ENCODE data around the gene MMP24. TPM values are rescaled to one million over a fixed set of nuclear protein-coding genes. Genes with fewer than 3 reads are reported as not detected.

The MMP24 gene
- total and polyA plus RNA-seq, 2 experiments from 2014 or later = 2.0 to 27.3 TPM

- Histone ChIP-seq H4K20me1 (replicated peaks; ENCODE audit: insufficient read depth) (no peaks in the 10 kb centered on the region), H3K4me2 (no peak overlapping the region), H3F3A (replicated peaks; ENCODE audit: low read depth) (no peaks in the 10 kb centered on the region), H2AFZ (no peak overlapping the region), H3K36me3 (ENCODE audit: insufficient read depth) (no peaks in the 10 kb centered on the region), H3K4me1 (ENCODE audit: insufficient read depth) (peaks cover 8% of the 10 kb centered on the region), H3K9me2 (ENCODE audit: insufficient read depth) (no peaks in the 10 kb centered on the region), H3K27ac (ENCODE audit: low read depth) (no peak overlapping the region), H3K4me3 (no peak overlapping the region), H3K79me2 (replicated peaks; ENCODE audit: insufficient read depth) (no peaks in the 10 kb centered on the region), H3K27me3 (ENCODE audit: insufficient read depth) (no peaks in the 10 kb centered on the region)
- H3K27me3 Mint-ChIP-seq (ENCODE audit: insufficient read depth, low read depth, poor library complexity) = peaks cover 2% of the 10 kb centered on the region
- H3K4me3 Mint-ChIP-seq = no peak overlapping the region
- no peaks in the 10 kb centered on the region for H3K36me3 Mint-ChIP-seq (ENCODE audit: low read depth)
- no peak for TF ChIP-seq CREB1 (CRISPR knock-in tag; IDR thresholded peaks at IDR 0.05; ENCODE audit: low read depth)
- TF ChIP-seq STAT1 (IDR thresholded peaks at IDR 0.05; ENCODE audit: unreplicated experiment) = no peak
- TF ChIP-seq ZNF114 (CRISPR knock-in tag; IDR thresholded peaks at IDR 0.05) = no peak
- DNase-seq (ENCODE audit: low spot score) = no peak
- H3K27ac Mint-ChIP-seq = no peak overlapping the region
- no peak for ATAC-seq
- no peaks in the 10 kb centered on the region; the same call in 2 of the 3 replicates for H3K9me3 Mint-ChIP-seq
- H3K4me1 Mint-ChIP-seq = peaks cover 23% of the 10 kb centered on the region
Measured at GRCh38 chr20:35319871-35320197, 93.3 kb downstream of the MMP24 start.

- H3K36me3 Mint-ChIP-seq (ENCODE audit: low read depth) = no peaks in the 10 kb centered on the region
- DNase-seq (ENCODE audit: low spot score) (peak; percentile 33), ATAC-seq (peak; percentile 55)
- H3K4me1 Mint-ChIP-seq = peaks cover 17% of the 10 kb centered on the region
- Histone ChIP-seq H3K36me3 (ENCODE audit: insufficient read depth) (no peaks in the 10 kb centered on the region), H3K4me1 (ENCODE audit: insufficient read depth) (peaks cover 3% of the 10 kb centered on the region; the same call in 1 of the 2 replicates), H4K20me1 (replicated peaks; ENCODE audit: insufficient read depth) (no peaks in the 10 kb centered on the region), H3K79me2 (replicated peaks; ENCODE audit: insufficient read depth) (no peaks in the 10 kb centered on the region), H3K4me2 (0 out of 2 replicates have a peak overlapping the region, but pooled peaks have one; percentile 7), H3K4me3 (no peak overlapping the region), H3F3A (replicated peaks; ENCODE audit: low read depth) (no peaks in the 10 kb centered on the region), H2AFZ (no peak overlapping the region), H3K9me2 (ENCODE audit: insufficient read depth) (no peaks in the 10 kb centered on the region), H3K27ac (ENCODE audit: low read depth) (no peak overlapping the region), H3K27me3 (ENCODE audit: insufficient read depth) (no peaks in the 10 kb centered on the region)
- H3K27ac Mint-ChIP-seq = peak overlapping the region; percentile 27
- H3K27me3 Mint-ChIP-seq (ENCODE audit: insufficient read depth, low read depth, poor library complexity) = peaks cover 2% of the 10 kb centered on the region
- no peak overlapping the region for H3K4me3 Mint-ChIP-seq
- H3K9me3 Mint-ChIP-seq = no peaks in the 10 kb centered on the region
- TF ChIP-seq POLR2AphosphoS5 (IDR thresholded peaks at IDR 0.05; ENCODE audit: low read depth) (no peak), CTCF (conservative IDR thresholded peaks at IDR 0.05; ENCODE audit: low read depth in 2 of 2) (no peak), CREB1 (CRISPR knock-in tag; IDR thresholded peaks at IDR 0.05; ENCODE audit: low read depth) (no peak), REST (IDR thresholded peaks at IDR 0.05; ENCODE audit: unreplicated experiment) (no peak), EZH2 (IDR thresholded peaks at IDR 0.05; ENCODE audit: low read depth, unreplicated experiment) (no peak), EZH2phosphoT487 (IDR thresholded peaks at IDR 0.05; ENCODE audit: unreplicated experiment) (no peak), ZNF462 (CRISPR knock-in tag; IDR thresholded peaks at IDR 0.05) (no peak)
Measured at GRCh38 chr20:35320396-35321126, 94.1 kb downstream of the MMP24 start.

Measured in GM23338 (cell line).